Heart right ventricle (tissue), 16 donors: ENCODE results near the gene ABLIM2. TPM values are rescaled to one million over a fixed set of nuclear protein-coding genes. Genes with fewer than 3 reads are reported as not detected.

Experiments
- ATAC-seq, 8 donors: fragments of 200-7000 bp; cut with Tn5 transposase; one replicate each; pipeline ENCODE4 v1.9.1; 2020; ENCODE audit warnings: mild to moderate bottlenecking in 8 of 8, moderate library complexity in 8 of 8, moderate number of reproducible peaks in 1 of 8
- DNase-seq, 2 donors: peaks; one replicate each; pipeline ENCODE4 v3.0.0-alpha.2; 2020
- H3K27ac ChIP-seq, 10 donors: fragments of 200-600 bp; sonication (generic) in 2 of 10; one replicate each; pipeline versions ENCODE4 v1.5.0 to v1.8.0; 2020 to 2022; ENCODE audit warnings: mild to moderate bottlenecking in 3 of 10
- H3K27me3 ChIP-seq, 7 donors: fragments of 200-600 bp; one replicate each; pipeline ENCODE4 v1.8.0; 2021 to 2022; ENCODE audit warnings: mild to moderate bottlenecking in 2 of 7
- H3K36me3 ChIP-seq, 9 donors: fragments of 200-600 bp; sonication (generic) in 1 of 9; one replicate each; pipeline versions ENCODE4 v1.5.0 to v1.8.0; 2020 to 2022; ENCODE audit warnings: mild to moderate bottlenecking in 2 of 9
- H3K4me1 ChIP-seq, 9 donors: fragments of 200-600 bp; sonication (generic) in 1 of 9; one replicate each; pipeline versions ENCODE4 v1.5.0 to v1.8.0; 2020 to 2022; ENCODE audit warnings: mild to moderate bottlenecking in 4 of 9
- H3K4me3 ChIP-seq, 10 donors: fragments of 200-600 bp; sonication (generic) in 2 of 10; one replicate each; pipeline versions ENCODE4 v1.5.0 to v1.8.0; 2020 to 2022; ENCODE audit warnings: mild to moderate bottlenecking in 7 of 10, moderate library complexity in 2 of 10
- H3K9me3 ChIP-seq, 11 donors: fragments of 200-600 bp in 10 of 11; sonication (generic) in 2 of 11; one replicate each; pipeline versions ENCODE4 v1.5.0 to v1.8.0; 2013 to 2022; ENCODE audit warnings: mild to moderate bottlenecking in 2 of 11, control low read depth in 1 of 11, moderate library complexity in 1 of 11
- CTCF ChIP-seq, 9 donors: fragments of 200-600 bp; sonication (generic) in 2 of 9; IDR thresholded peaks; one replicate each; pipeline versions ENCODE4 v1.5.0 to v1.8.0; 2021 to 2022; ENCODE audit warnings: antibody characterized with exemption in 9 of 9, mild to moderate bottlenecking in 5 of 9, moderate library complexity in 1 of 9
- WGBS, 2 donors: extraction: QIAGEN DNeasy Blood & Tissue Kit; methylation state at CpG; one replicate each; pipeline ENCODE4 v1.1.7; 2013; ENCODE audit warnings: inconsistent platforms in 1 of 2; 5-methylcytosine and 5-hydroxymethylcytosine counted together
- intact Hi-C, 10 donors: fragments of 100-400 bp; cut with DNase I; formaldehyde crosslinking; loops; one replicate each; pipeline versions ENCODE4 v1.11.1 to v1.14.2; 2022
- polyA plus RNA-seq, 2 donors: library from polyadenylated mRNA; stranded (reverse); fragments of 200-250 nt; gene quantifications; one replicate each; pipeline ENCODE4 v1.2.3, GENCODE V29; 2013
- total RNA-seq, 10 donors: library from RNA; stranded (reverse); fragmentation: NEBNext Ultra II Directional in 3 of 10; extraction: Animal tissue kit (Norgen Biotek cat#: 25700) in 3 of 10; gene quantifications; one replicate each; pipeline versions ENCODE4 v1.2.1 to v1.2.4, GENCODE V29; 2021 to 2023
- donor health status: Arrhythmogenic right ventricular cardiomyopathy.
- donor health status: ischemic (EF 13 %, LVEDD 7.1; RV severe dilation, severe dysfunction).
- donor health status: healthy with polysubstance abuse.
- donor health status: DM: no; HTN: yes; CAD: no.
- donor health status: DM: no; HTN: no; CAD: no.
- donor health status: ischemic (EF 25% LVEDD 6.9; RV normal size, moderate dysfunction).
- donor health status: ischemic (EF 25% LVEDD 5.7; RV mildly dilated, moderate dysfunction).
- donor health status: healthy.
- donor health status: DM: yes; HTN: yes; CAD: no.
- donor health status: Ischemic cardiomyopathy.
- donor health status: ischemic (EF 35%, LVEDD 5.7; RV mildly dilated, moderate dysfunction).
- donor health status: nonischemic (EF 11% LVEDD 7.7; RV severe dilation, severe dysfunction).
- donor health status: DM: yes; HTN: yes; CAD: no.
- donor health status: PGD.
- donor health status: ischemic (EF 29% LVEDD 5.4; RV normal size, mild dysfunction).
- donor health status: nonischemic (EF 23%, LVEDD 6.1; RV moderate dilation, normal function).

ABLIM2 gene
- total and polyA plus RNA-seq, 12 donors = 7.2 to 27.8 (median 17.6) TPM

GRCh38 chr4:8181844-8182243, 23.2 kb upstream of the ABLIM2 start:
- peak in 1 of 2 donors; percentile 64 for DNase-seq
- H3K4me3 ChIP-seq = no peak overlapping the region
- H3K27me3 ChIP-seq = no peaks in the 10 kb centered on the region
- H3K4me1 ChIP-seq = peaks cover 18 to 63% (median 48%) of the 10 kb centered on the region in 9 donors
- no peaks in the 10 kb centered on the region for H3K36me3 ChIP-seq
- H3K27ac ChIP-seq = peak overlapping the region in 9 of 10 donors; percentile 19 to 79 (median 66)
- WGBS, 2 donors = 31 to 38% methylated on average over 7 of the region's 7 CpGs
- peak; percentile 42 to 76 (median 64) for ATAC-seq
- H3K9me3 ChIP-seq = no peaks in the 10 kb centered on the region
- TF ChIP-seq CTCF (IDR thresholded peaks at IDR 0.05) = no peak
- intact Hi-C loops = loop anchor here in 1 of 10 donors (5.0 kb wide), 1 partner anchor 60 kb away; no protein-coding TSS in a partner anchor

- H3K36me3 ChIP-seq = no peaks in the 10 kb centered on the region
- TF ChIP-seq CTCF (IDR thresholded peaks at IDR 0.05) = no peak
- H3K9me3 ChIP-seq = no peaks in the 10 kb centered on the region
- no peak for DNase-seq
- intact Hi-C loops = loop anchor here in 1 of 10 donors (5.0 kb wide), 1 partner anchor 61 kb away; no protein-coding TSS in a partner anchor
- H3K4me3 ChIP-seq = no peak overlapping the region
- H3K27ac ChIP-seq = peak overlapping the region in 4 of 10 donors; percentile 29 to 79 (median 61)
- H3K27me3 ChIP-seq = no peaks in the 10 kb centered on the region
- WGBS, 2 donors = 85 to 91% methylated on average over 6 of the region's 6 CpGs
- peaks cover 18 to 68% (median 53%) of the 10 kb centered on the region in 9 donors for H3K4me1 ChIP-seq
- no peak for ATAC-seq
Observed at GRCh38 chr4:8181119-8181518, 22.5 kb upstream of the ABLIM2 start.

- TF ChIP-seq CTCF (IDR thresholded peaks at IDR 0.05) = no peak
- no peak overlapping the region for H3K27ac ChIP-seq
- H3K9me3 ChIP-seq = no peaks in the 10 kb centered on the region
- H3K4me1 ChIP-seq = peaks cover 18 to 68% (median 53%) of the 10 kb centered on the region in 9 donors
- H3K4me3 ChIP-seq = no peak overlapping the region
- 80 to 84% methylated on average over 8 of the region's 8 CpGs for WGBS, 2 donors
- DNase-seq = no peak
- no peaks in the 10 kb centered on the region for H3K27me3 ChIP-seq
- intact Hi-C loops = loop anchor here in 1 of 10 donors (5.0 kb wide), 1 partner anchor 62 kb away; no protein-coding TSS in a partner anchor
- ATAC-seq = no peak
- no peaks in the 10 kb centered on the region for H3K36me3 ChIP-seq
Observed at GRCh38 chr4:8180310-8181093, 21.9 kb upstream of the ABLIM2 start.

- no peaks in the 10 kb centered on the region for H3K36me3 ChIP-seq
- no peak for TF ChIP-seq CTCF (IDR thresholded peaks at IDR 0.05)
- intact Hi-C loops = loop anchor here in 8 of 10 donors (5.0 to 10.0 kb wide), 6 partner anchors 55 to 228 kb away; no protein-coding TSS in a partner anchor
Observed at GRCh38 chr4:8179771-8180170, 21.2 kb upstream of the ABLIM2 start.

More at GRCh38 chr4:8179771-8180170, 21.2 kb upstream of the ABLIM2 start:
- no peak for ATAC-seq
- 75 to 84% methylated on average over 9 of the region's 9 CpGs for WGBS, 2 donors
- no peak for DNase-seq
- Histone ChIP-seq H3K9me3 (no peaks in the 10 kb centered on the region), H3K4me3 (no peak overlapping the region), H3K4me1 (peaks cover 18 to 63% (median 52%) of the 10 kb centered on the region in 9 donors), H3K27me3 (no peaks in the 10 kb centered on the region), H3K27ac (no peak overlapping the region)
